ENCODE data around the gene KCNG2. TPM values are rescaled to one million over a fixed set of nuclear protein-coding genes. Genes with fewer than 3 reads are reported as not detected.

Gene KCNG2
- total and polyA plus RNA-seq, 10 of the 15 experiments (the other 5 are each of a cell fraction or from before 2014, with no cell fraction given) = 0.20 to 0.23 TPM; not detected in 8

GRCh38 chr18:79776674-79777073, 21.1 kb upstream of the KCNG2 start:
- Histone ChIP-seq H3K4me2 (ENCODE audit: control insufficient read depth, insufficient read depth) (no peak overlapping the region), H3K4me3 (no peak overlapping the region), H4K20me1 (ENCODE audit: control insufficient read depth, insufficient read depth) (no peaks in the 10 kb centered on the region), H3K27ac (ENCODE audit: control insufficient read depth, insufficient read depth) (no peak overlapping the region), H3K79me2 (ENCODE audit: control insufficient read depth, insufficient read depth, low read length) (no peaks in the 10 kb centered on the region), H3K27me3 (replicated peaks in 1 of 2; ENCODE audit: control insufficient read depth in 2 of 2, insufficient read depth in 2 of 2, low read length in 1 of 2) (no peaks in the 10 kb centered on the region), H3K9ac (ENCODE audit: control insufficient read depth, insufficient read depth, low read length) (no peak overlapping the region), H3K9me3 (replicated peaks; ENCODE audit: control insufficient read depth, insufficient read depth, low read length) (peaks cover under 1% of the 10 kb centered on the region; the same call in 1 of the 3 replicates), H2AFZ (ENCODE audit: control insufficient read depth, low read depth, low read length) (no peak overlapping the region), H3K36me3 (ENCODE audit: control insufficient read depth in 2 of 2, insufficient read depth in 2 of 2, low read length in 1 of 2) (no peaks in the 10 kb centered on the region), H3K4me1 (ENCODE audit: control insufficient read depth, insufficient read depth, low read length) (no peaks in the 10 kb centered on the region)
- FAIRE-seq = no peak
- no peak for TF ChIP-seq HDAC6 (IDR thresholded peaks at IDR 0.05; ENCODE audit: unreplicated experiment)
- TF ChIP-seq CREM (IDR thresholded peaks at IDR 0.05; ENCODE audit: low read depth) = no peak
- TF ChIP-seq STAT3 (IDR thresholded peaks at IDR 0.05; ENCODE audit: low read depth, low read length) = no peak
- TF ChIP-seq CBFB (IDR thresholded peaks at IDR 0.05; ENCODE audit: low read depth) = no peak
- no peak for TF ChIP-seq ZNF24 (IDR thresholded peaks at IDR 0.05)
- no peak for TF ChIP-seq MYC (IDR thresholded peaks at IDR 0.05; ENCODE audit: insufficient read depth, insufficient read length, insufficient replicate concordance, low read length, severe bottlenecking)
- TF ChIP-seq RAD51 (IDR thresholded peaks at IDR 0.05) = no peak
- TF ChIP-seq CHD4 (IDR thresholded peaks at IDR 0.05) = no peak
- no peak for TF ChIP-seq ZSCAN29 (IDR thresholded peaks at IDR 0.05)
- no peak for TF ChIP-seq YY1 (IDR thresholded peaks at IDR 0.05; ENCODE audit: low read depth, low read length)
- no peak for TF ChIP-seq NBN (IDR thresholded peaks at IDR 0.05)
- TF ChIP-seq ZNF687 (IDR thresholded peaks at IDR 0.05) = no peak
- TF ChIP-seq SPI1 (IDR thresholded peaks at IDR 0.05; ENCODE audit: borderline replicate concordance, insufficient read depth, low read depth, low read length) = no peak
- no peak for TF ChIP-seq ZNF217 (IDR thresholded peaks at IDR 0.05)
- TF ChIP-seq BACH1 (IDR thresholded peaks at IDR 0.05; ENCODE audit: borderline replicate concordance) = no peak
- TF ChIP-seq POLR2AphosphoS5 (IDR thresholded peaks at IDR 0.05; ENCODE audit: low read length) = no peak
- TF ChIP-seq MXI1 (IDR thresholded peaks at IDR 0.05; ENCODE audit: low read depth, low read length) = no peak
- TF ChIP-seq MTA2 (IDR thresholded peaks at IDR 0.05; ENCODE audit: low read depth) = no peak
- WGBS (ENCODE audit: insufficient coverage, insufficient replicate concordance, low lambda C conversion rate, missing lambda C conversion rate) = 18% methylated on average over 2 of the region's 2 CpGs
- SMC1A ChIA-PET (ENCODE audit: uncharacterized antibody, unreplicated experiment) = interaction anchor here (0.6 kb wide), 1 partner anchor 11 kb away, joined by 3 read pairs; no protein-coding TSS in a partner anchor
- in situ Hi-C loops (cut with MboI) (no loop called here), intact Hi-C loops (cut with micrococcal nuclease; ENCODE audit: unreplicated experiment) (no loop called here)
- CTCF ChIA-PET = no interaction called here
- BruUV-seq (replicated peaks) = no TSS peak
- POLR2A ChIA-PET = no interaction called here
- RAD21 ChIA-PET (ENCODE audit: unreplicated experiment) = no interaction called here
- DNase-seq (ENCODE audit: low read depth, low spot score) = no peak
- no peak for ATAC-seq

All from GM12878 (cell line).